Fibroblast of mammary gland (primary cell): ENCODE data around the gene RTP1.
"Not testable (repeated sequence)": the region's sequence is repeated elsewhere in the genome, so short reads cannot be mapped to it uniquely, and the experiment has no call there.

Experiments
- DNase-seq: peaks from one replicate; pipeline ENCODE4 v3.0.0-alpha.2; 2010; ENCODE audit warnings: low read depth
- H3K4me3 ChIP-seq: 2 replicates; pipeline ENCODE4 v1.5.1; 2011; ENCODE audit warnings: low read depth, mild to moderate bottlenecking, low read length, moderate library complexity; ENCODE audit not compliant: control insufficient read depth
- TF ChIP-seq, protein P1 (sequence below): conservative IDR thresholded peaks from 2 replicates; pipeline ENCODE4 v1.5.1; 2011; ENCODE audit warnings: low read depth, low read length, inconsistent platforms; ENCODE audit not compliant: control insufficient read depth, insufficient read depth

RTP1 gene

DNA sequence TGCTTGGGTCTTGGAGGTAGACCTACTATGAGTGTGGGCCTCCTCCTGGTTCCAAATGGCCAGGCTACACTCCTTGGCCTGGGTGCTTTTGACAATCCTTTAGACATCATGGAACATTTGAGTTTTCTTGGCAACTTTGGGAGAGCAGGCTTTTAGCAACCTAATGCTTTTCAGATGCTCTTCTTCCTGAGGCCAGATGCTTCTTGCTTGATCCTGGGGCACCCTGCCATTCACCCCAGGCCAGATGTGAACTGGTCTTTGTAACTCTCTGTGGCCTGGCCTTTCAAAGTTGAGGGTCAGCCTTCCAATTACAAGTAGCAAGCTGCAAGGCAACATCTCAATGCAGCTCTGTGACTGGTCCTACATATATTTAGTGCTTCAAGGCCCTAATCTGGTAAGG, 40.5 kb downstream of the RTP1 start:
- TF ChIP-seq, protein P1, sequence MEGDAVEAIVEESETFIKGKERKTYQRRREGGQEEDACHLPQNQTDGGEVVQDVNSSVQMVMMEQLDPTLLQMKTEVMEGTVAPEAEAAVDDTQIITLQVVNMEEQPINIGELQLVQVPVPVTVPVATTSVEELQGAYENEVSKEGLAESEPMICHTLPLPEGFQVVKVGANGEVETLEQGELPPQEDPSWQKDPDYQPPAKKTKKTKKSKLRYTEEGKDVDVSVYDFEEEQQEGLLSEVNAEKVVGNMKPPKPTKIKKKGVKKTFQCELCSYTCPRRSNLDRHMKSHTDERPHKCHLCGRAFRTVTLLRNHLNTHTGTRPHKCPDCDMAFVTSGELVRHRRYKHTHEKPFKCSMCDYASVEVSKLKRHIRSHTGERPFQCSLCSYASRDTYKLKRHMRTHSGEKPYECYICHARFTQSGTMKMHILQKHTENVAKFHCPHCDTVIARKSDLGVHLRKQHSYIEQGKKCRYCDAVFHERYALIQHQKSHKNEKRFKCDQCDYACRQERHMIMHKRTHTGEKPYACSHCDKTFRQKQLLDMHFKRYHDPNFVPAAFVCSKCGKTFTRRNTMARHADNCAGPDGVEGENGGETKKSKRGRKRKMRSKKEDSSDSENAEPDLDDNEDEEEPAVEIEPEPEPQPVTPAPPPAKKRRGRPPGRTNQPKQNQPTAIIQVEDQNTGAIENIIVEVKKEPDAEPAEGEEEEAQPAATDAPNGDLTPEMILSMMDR: no peak
- no peak overlapping the region for H3K4me3 ChIP-seq
- peak; percentile 27 for DNase-seq

DNA sequence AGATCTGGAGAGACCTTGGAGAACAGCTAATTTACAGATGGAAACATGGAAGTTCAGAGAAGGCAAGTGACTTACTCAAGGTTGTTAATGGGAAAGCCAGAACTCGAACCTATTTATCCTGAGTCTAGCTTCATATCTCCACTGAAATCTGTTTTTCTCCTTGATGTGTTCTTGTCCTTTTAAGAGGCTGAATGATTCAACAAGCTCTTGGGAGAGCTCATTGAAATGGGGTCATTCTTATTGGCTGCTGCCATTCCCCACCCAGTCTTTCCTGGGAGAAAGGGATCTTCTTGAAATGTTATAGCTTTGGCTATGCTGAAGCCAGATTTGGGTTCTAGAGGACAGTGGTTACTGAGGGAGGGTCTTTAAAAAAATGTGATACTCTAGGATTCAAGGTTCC, 41.0 kb downstream of the RTP1 start:
- DNase-seq: no peak
- TF ChIP-seq, protein P1: no peak
- no peak overlapping the region for H3K4me3 ChIP-seq

DNA sequence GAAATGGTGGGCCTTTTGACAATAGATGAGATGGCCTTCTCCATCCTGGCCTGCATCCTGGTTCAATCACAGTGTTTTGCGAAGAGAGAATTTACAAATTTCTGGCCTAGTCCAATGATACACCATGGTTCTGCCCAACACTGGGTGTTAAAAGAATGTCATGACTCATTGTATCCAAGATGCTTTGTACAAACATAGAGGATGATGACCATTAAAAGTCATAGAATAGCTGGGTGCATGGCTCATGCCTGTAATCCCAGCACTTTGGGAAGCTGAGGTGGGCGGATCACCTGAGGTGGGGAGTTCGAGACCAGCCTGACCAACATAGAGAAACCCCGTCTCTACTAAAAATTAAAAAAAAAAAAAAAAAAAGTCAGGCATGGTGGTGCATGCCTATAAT, 41.5 kb downstream of the RTP1 start:
- not testable (repeated sequence) for H3K4me3 ChIP-seq
- DNase-seq: peak; percentile 67

DNA sequence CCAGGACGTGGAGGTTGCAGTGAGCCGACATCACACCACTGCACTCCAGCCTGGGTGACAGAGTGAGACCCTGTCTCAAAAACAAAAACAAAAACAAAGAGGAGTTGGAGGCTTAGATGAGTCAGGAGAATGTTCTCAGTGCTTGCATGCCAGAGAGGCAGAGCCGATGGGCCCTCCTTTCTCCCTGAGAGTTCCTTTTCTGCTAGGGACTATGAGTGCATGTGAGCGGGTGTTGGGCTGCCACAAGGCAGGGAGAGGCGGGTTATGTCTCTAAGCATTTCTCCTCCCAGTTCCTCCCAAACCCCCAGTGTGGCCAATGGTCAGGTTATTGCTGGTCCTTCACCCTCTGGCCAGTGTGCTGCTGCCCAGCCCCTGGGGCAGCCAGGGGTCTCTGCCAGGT, 45.1 kb downstream of the RTP1 start:
- H3K4me3 ChIP-seq: no peak overlapping the region
- TF ChIP-seq, protein P1: no peak
- DNase-seq: no peak

DNA sequence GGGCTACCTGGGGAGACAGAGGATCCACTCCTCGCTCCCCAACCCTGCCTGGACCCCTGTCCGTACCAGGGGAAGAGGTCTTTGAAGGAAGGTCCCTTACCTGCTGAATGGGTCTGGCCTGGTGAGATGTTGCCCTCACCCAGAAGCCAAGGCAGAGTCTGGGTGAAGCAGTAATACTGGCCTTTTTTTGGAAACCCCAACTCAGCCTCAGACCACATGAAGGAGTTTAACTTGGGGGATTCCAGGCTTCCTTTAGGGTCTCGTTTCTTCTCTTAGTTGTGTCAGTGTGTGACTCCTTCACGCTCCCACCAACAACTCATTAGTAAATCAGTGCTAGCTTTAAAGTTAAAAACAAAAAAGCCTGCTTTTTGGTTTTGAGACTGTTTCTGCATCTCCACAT, 45.6 kb downstream of the RTP1 start:
- DNase-seq: no peak
- TF ChIP-seq, protein P1: no peak
- no peak overlapping the region for H3K4me3 ChIP-seq

DNA sequence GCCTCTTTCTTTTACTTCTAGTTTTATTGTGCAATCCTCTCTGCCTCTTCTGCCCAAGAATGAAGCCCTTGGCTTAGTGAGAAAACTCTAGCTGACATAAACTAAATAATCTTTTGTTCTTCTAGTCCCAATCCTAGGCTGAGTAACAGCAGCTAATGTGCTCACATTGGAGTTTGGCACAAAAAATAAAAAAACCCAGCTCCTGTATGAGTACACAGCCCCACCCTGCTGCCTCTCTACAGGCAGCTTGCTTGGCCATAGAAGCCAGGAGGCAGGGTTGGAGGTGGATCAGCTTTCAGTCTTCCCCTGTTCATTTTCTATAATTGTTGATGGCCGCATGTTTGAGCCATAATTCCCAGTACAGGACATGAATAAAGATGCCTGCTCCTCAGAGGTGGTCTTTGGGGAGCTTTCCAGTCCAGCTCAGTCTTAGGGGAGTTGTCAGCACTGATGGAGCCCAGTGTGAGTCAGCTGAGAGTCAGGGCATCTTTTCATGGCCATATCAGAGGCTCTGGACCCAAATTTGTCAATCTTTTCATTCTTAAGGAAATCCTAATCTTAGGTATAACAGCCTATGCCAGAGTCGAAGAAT, 46.7 kb downstream of the RTP1 start:
- TF ChIP-seq, protein P1: no peak
- peak; percentile 66 for DNase-seq
- no peak overlapping the region for H3K4me3 ChIP-seq

DNA sequence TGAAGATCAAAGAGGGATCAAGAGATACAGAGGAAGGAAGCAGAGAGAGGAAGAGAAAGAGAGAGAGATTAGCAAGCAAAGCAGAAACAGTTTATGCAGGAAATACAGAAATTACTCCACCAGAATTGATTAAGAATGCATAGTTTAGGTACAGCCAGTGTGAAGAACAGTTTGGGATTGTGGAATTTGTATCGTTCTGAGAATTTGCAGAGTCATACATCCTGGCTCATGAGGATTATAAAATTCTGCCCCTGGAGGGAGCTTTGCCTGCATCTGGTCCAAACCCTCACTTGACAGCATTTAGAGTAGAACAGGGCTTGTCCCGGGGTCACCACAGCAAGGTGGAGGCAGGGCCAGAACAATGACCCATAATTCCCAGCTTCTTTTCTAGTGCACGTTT, 50.1 kb downstream of the RTP1 start:
- no peak for DNase-seq

More for the DNA sequence above, 50.1 kb downstream of the RTP1 start:
- no peak overlapping the region for H3K4me3 ChIP-seq
- TF ChIP-seq, protein P1: no peak
